PC-3 (cell line): Measurements from ENCODE around the gene ARHGAP15. TPM values are rescaled to one million over a fixed set of nuclear protein-coding genes. Genes with fewer than 3 reads are reported as not detected.

Experiments used
- ATAC-seq: fragments of 200-7000 bp; cut with Tn5 transposase; 2 replicates; pipeline ENCODE4 v1.9.1; 2020; ENCODE audit warnings: mild to moderate bottlenecking, moderate library complexity
- BruUV-seq: library from RNA; stranded (reverse); fragments of 400-500 nt; replicated peaks from 2 replicates; lab custom pipeline; 2021; lab: Mats Ljungman, UMichigan
- CTCF ChIA-PET: fragments of 300-600 bp; sonication (Branson Sonifier 250); formaldehyde crosslinking; loops from one replicate; lab custom pipeline; 2022; ENCODE audit warnings: antibody characterized with exemption; lab: Charles Lee
- POLR2A ChIA-PET: fragments of 300-600 bp; sonication (Branson Sonifier 250); formaldehyde crosslinking; loops from one replicate; lab custom pipeline; 2022; ENCODE audit warnings: antibody characterized with exemption; ENCODE audit not compliant: unreplicated experiment; lab: Charles Lee
- DNase-seq: peaks from one replicate; pipeline ENCODE4 v3.0.0-alpha.2; 2015
- H2AFZ ChIP-seq: fragments of 300-600 bp; sonication (generic); 2 replicates; pipeline ENCODE4 v1.6.0; 2016; ENCODE audit warnings: antibody characterized with exemption, low read length
- H3F3A ChIP-seq: fragments of 300-600 bp; sonication (generic); one replicate; pipeline ENCODE4 v1.6.0; 2017; ENCODE audit warnings: antibody characterized with exemption, low read length, control low read depth, mild to moderate bottlenecking; ENCODE audit not compliant: unreplicated experiment
- H3K27ac ChIP-seq: fragments of 300-600 bp; sonication (generic); 2 replicates; pipeline ENCODE4 v1.5.1; 2016; ENCODE audit warnings: mild to moderate bottlenecking, low read length
- H3K27me3 ChIP-seq: fragments of 300-600 bp; sonication (generic); 2 replicates; pipeline ENCODE4 v1.6.1; 2016; ENCODE audit warnings: low read length, mixed read lengths
- H3K36me3 ChIP-seq: fragments of 300-600 bp; sonication (generic); 2 replicates; pipeline ENCODE4 v1.6.1; 2016; ENCODE audit warnings: low read depth, mixed run types, low read length, mixed read lengths
- H3K4me1 ChIP-seq: fragments of 300-600 bp; sonication (generic); 2 replicates; pipeline ENCODE4 v1.5.1; 2016; ENCODE audit warnings: low read length; ENCODE audit not compliant: insufficient read depth
- H3K4me2 ChIP-seq: fragments of 300-600 bp; sonication (generic); 2 replicates; pipeline ENCODE4 v1.6.0; 2016; ENCODE audit warnings: low read length
- H3K4me3 ChIP-seq: fragments of 300-600 bp; sonication (generic); 2 replicates; pipeline ENCODE4 v1.5.1; 2016; ENCODE audit warnings: mild to moderate bottlenecking, low read length, mixed read lengths
- H3K79me2 ChIP-seq: fragments of 300-600 bp; sonication (generic); 2 replicates; pipeline ENCODE4 v1.6.1; 2017; ENCODE audit warnings: low read length, mixed read lengths
- H3K9ac ChIP-seq: fragments of 300-600 bp; sonication (generic); 2 replicates; pipeline ENCODE4 v1.6.0; 2016; ENCODE audit warnings: mild to moderate bottlenecking, low read length
- H3K9me2 ChIP-seq: fragments of 300-600 bp; sonication (generic); replicated peaks from 2 replicates; pipeline ENCODE4 v1.6.1; 2016; ENCODE audit warnings: mixed run types, low read length, mixed read lengths
- H3K9me3 ChIP-seq: fragments of 300-600 bp; sonication (generic); 2 replicates; pipeline ENCODE4 v1.6.1; 2016; ENCODE audit warnings: low read length, mixed read lengths
- H4K20me1 ChIP-seq: fragments of 300-600 bp; sonication (generic); 2 replicates; pipeline ENCODE4 v1.6.1; 2016; ENCODE audit warnings: low read length, mixed read lengths
- CTCF ChIP-seq: fragments of 300-600 bp; sonication (generic); conservative IDR thresholded peaks from 2 replicates; pipeline ENCODE4 v1.5.1; 2017; ENCODE audit warnings: antibody characterized with exemption, low read depth, mild to moderate bottlenecking, low read length
- EZH2 ChIP-seq: fragments of 300-600 bp; sonication (generic); IDR thresholded peaks from one replicate; pipeline ENCODE4 v1.6.1; 2017; ENCODE audit warnings: antibody characterized with exemption, mild to moderate bottlenecking, low read length; ENCODE audit not compliant: unreplicated experiment
- EZH2phosphoT487 ChIP-seq: fragments of 300-600 bp; sonication (generic); IDR thresholded peaks from 2 replicates; pipeline ENCODE4 v1.6.1; 2018; ENCODE audit warnings: mild to moderate bottlenecking, antibody characterized with exemption, low read length, borderline replicate concordance
- intact Hi-C: fragments of 100-400 bp; cut with micrococcal nuclease; formaldehyde crosslinking; loops from 2 replicates; pipeline ENCODE4 v1.9.0; 2023
- total RNA-seq: library from RNA; depleted of rRNA; stranded (reverse); fragments of >200 nt; gene quantifications from 2 replicates; pipeline ENCODE4 v1.2.3, GENCODE V29; 2014

Gene ARHGAP15
- total RNA-seq, 1 experiment from 2014 or later = not detected

GRCh38 chr2:143151111-143151752 is 22.0 kb downstream of the ARHGAP15 start:
- Histone ChIP-seq H4K20me1 (no peaks in the 10 kb centered on the region), H3K4me3 (no peak overlapping the region), H3F3A (no peaks in the 10 kb centered on the region), H3K9me3 (no peaks in the 10 kb centered on the region), H3K4me1 (no peaks in the 10 kb centered on the region), H3K4me2 (no peak overlapping the region), H3K27me3 (peaks cover 24% of the 10 kb centered on the region), H3K9ac (no peak overlapping the region), H3K36me3 (no peaks in the 10 kb centered on the region), H3K27ac (no peak overlapping the region), H3K79me2 (no peaks in the 10 kb centered on the region), H2AFZ (no peak overlapping the region), H3K9me2 (no peaks in the 10 kb centered on the region)
- POLR2A ChIA-PET = no interaction called here
- ATAC-seq (no peak), DNase-seq (no peak)
- BruUV-seq = no TSS peak
- TF ChIP-seq CTCF (no peak), EZH2 (no peak), EZH2phosphoT487 (no peak)
- CTCF ChIA-PET = no interaction called here
- intact Hi-C loops = no loop called here

GRCh38 chr2:143152219-143152618 is 23.0 kb downstream of the ARHGAP15 start:
- Histone ChIP-seq H3K27me3 (peaks cover 29% of the 10 kb centered on the region), H3K4me1 (no peaks in the 10 kb centered on the region), H3K79me2 (no peaks in the 10 kb centered on the region), H3K4me3 (no peak overlapping the region), H3K27ac (no peak overlapping the region), H3K9me3 (no peaks in the 10 kb centered on the region), H4K20me1 (no peaks in the 10 kb centered on the region), H3K9ac (no peak overlapping the region), H3F3A (no peaks in the 10 kb centered on the region), H3K4me2 (no peak overlapping the region), H2AFZ (no peak overlapping the region), H3K9me2 (no peaks in the 10 kb centered on the region), H3K36me3 (no peaks in the 10 kb centered on the region)
- BruUV-seq = no TSS peak
- DNase-seq (no peak), ATAC-seq (no peak)
- no peak for TF ChIP-seq EZH2
- TF ChIP-seq EZH2phosphoT487 = no peak
- no peak for TF ChIP-seq CTCF
- ChIA-PET CTCF (no interaction called here), POLR2A (no interaction called here)
- intact Hi-C loops = no loop called here

GRCh38 chr2:143152637-143153036 is 23.4 kb downstream of the ARHGAP15 start:
- H3K27me3 ChIP-seq = peaks cover 33% of the 10 kb centered on the region
- no peaks in the 10 kb centered on the region for H3K9me3 ChIP-seq
- no peak for TF ChIP-seq EZH2
- no peak for TF ChIP-seq EZH2phosphoT487
- no peak for TF ChIP-seq CTCF
- no peak overlapping the region for H3K4me2 ChIP-seq
- no peak overlapping the region for H2AFZ ChIP-seq
- ATAC-seq (no peak), DNase-seq (no peak)
- H4K20me1 ChIP-seq = no peaks in the 10 kb centered on the region
- BruUV-seq = no TSS peak
- no peaks in the 10 kb centered on the region for H3K4me1 ChIP-seq
- POLR2A ChIA-PET = no interaction called here
- H3K27ac ChIP-seq = no peak overlapping the region
- H3K9me2 ChIP-seq = no peaks in the 10 kb centered on the region
- CTCF ChIA-PET = no interaction called here
- no peaks in the 10 kb centered on the region for H3K36me3 ChIP-seq
- no peak overlapping the region for H3K4me3 ChIP-seq
- no peaks in the 10 kb centered on the region for H3F3A ChIP-seq
- intact Hi-C loops = no loop called here
- no peaks in the 10 kb centered on the region for H3K79me2 ChIP-seq
- no peak overlapping the region for H3K9ac ChIP-seq
